HepG2 (cell line): ENCODE results near the gene CRTAC1. TPM values are rescaled to one million over a fixed set of nuclear protein-coding genes. Genes with fewer than 3 reads are reported as not detected.

Source experiments
- ATF6 ChIP-seq: sonication (generic); formaldehyde crosslinking; conservative IDR thresholded peaks from 2 replicates; pipeline ENCODE4 v1.4.0; 2020; ENCODE audit warnings: missing genetic modification reagents
- CBX1 ChIP-seq: IDR thresholded peaks from one replicate; pipeline ENCODE4 v1.6.1; 2016; ENCODE audit warnings: antibody characterized with exemption, low read depth
- CEBPG ChIP-seq: IDR thresholded peaks from 2 replicates; pipeline ENCODE4 v1.6.1; 2016
- HOMEZ ChIP-seq: IDR thresholded peaks from 2 replicates; pipeline ENCODE4 v1.6.1; 2016; ENCODE audit warnings: low read depth
- ZBTB8A ChIP-seq: sonication (generic); formaldehyde crosslinking; IDR thresholded peaks from 2 replicates; pipeline ENCODE4 v1.4.0; 2020; ENCODE audit warnings: mild to moderate bottlenecking, low read depth, missing genetic modification reagents, borderline replicate concordance
- polyA plus RNA-seq, 8 experiments: library from polyadenylated mRNA; depleted of rRNA in 3 of 8; stranded (reverse) in 7 of 8; unstranded in 1 of 8; fragments of >200 nt; fragmentation: Illumina TruSeq in 4 of 8; extraction: Trizol in 4 of 8; gene quantifications; 2 replicates each; pipeline versions ENCODE4 v1.2.1 to v1.2.3, GENCODE V29; 2011 to 2016; ENCODE audit warnings: low read depth in 4 of 8, missing spikeins in 1 of 8, mixed read lengths in 1 of 8; ENCODE audit not compliant: insufficient read depth in 1 of 8
- total RNA-seq, 5 experiments: library from RNA; depleted of rRNA; stranded (reverse); fragments of >200 nt; fragmentation: Illumina TruSeq; extraction: Trizol; gene quantifications; 2 replicates each; pipeline ENCODE4 v1.2.3, GENCODE V29; 2016; ENCODE audit warnings: low read depth in 1 of 5
- TF ChIP-seq, protein P1 (sequence below): sonication (generic); formaldehyde crosslinking; IDR thresholded peaks from 2 replicates; pipeline ENCODE4 v1.5.1; 2020; ENCODE audit warnings: mild to moderate bottlenecking, missing genetic modification reagents, moderate library complexity
- TF ChIP-seq, protein P2 (sequence below): fragments of 450-650 bp; IDR thresholded peaks from 2 replicates; pipeline ENCODE4 v1.6.1; 2017; ENCODE audit warnings: mild to moderate bottlenecking

CRTAC1 gene
- total and polyA plus RNA-seq, 2 of the 13 experiments (the other 11 are each of a cell fraction or from before 2014, with no cell fraction given): not detected

GRCh38 chr10:97895084-97895483, 135.3 kb downstream of the CRTAC1 start (continued):
- TF ChIP-seq, protein P1, sequence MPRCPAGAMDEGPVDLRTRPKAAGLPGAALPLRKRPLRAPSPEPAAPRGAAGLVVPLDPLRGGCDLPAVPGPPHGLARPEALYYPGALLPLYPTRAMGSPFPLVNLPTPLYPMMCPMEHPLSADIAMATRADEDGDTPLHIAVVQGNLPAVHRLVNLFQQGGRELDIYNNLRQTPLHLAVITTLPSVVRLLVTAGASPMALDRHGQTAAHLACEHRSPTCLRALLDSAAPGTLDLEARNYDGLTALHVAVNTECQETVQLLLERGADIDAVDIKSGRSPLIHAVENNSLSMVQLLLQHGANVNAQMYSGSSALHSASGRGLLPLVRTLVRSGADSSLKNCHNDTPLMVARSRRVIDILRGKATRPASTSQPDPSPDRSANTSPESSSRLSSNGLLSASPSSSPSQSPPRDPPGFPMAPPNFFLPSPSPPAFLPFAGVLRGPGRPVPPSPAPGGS (CRISPR knock-in tag): no peak
- TF ChIP-seq CBX1: no peak
- no peak for TF ChIP-seq ATF6
- no peak for TF ChIP-seq HOMEZ (CRISPR knock-in tag)
- TF ChIP-seq, protein P2, sequence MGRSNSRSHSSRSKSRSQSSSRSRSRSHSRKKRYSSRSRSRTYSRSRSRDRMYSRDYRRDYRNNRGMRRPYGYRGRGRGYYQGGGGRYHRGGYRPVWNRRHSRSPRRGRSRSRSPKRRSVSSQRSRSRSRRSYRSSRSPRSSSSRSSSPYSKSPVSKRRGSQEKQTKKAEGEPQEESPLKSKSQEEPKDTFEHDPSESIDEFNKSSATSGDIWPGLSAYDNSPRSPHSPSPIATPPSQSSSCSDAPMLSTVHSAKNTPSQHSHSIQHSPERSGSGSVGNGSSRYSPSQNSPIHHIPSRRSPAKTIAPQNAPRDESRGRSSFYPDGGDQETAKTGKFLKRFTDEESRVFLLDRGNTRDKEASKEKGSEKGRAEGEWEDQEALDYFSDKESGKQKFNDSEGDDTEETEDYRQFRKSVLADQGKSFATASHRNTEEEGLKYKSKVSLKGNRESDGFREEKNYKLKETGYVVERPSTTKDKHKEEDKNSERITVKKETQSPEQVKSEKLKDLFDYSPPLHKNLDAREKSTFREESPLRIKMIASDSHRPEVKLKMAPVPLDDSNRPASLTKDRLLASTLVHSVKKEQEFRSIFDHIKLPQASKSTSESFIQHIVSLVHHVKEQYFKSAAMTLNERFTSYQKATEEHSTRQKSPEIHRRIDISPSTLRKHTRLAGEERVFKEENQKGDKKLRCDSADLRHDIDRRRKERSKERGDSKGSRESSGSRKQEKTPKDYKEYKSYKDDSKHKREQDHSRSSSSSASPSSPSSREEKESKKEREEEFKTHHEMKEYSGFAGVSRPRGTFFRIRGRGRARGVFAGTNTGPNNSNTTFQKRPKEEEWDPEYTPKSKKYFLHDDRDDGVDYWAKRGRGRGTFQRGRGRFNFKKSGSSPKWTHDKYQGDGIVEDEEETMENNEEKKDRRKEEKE: no peak
- no peak for TF ChIP-seq ZBTB8A (CRISPR knock-in tag)
- TF ChIP-seq CEBPG (CRISPR knock-in tag): no peak
